Activated CD4-positive, CD25-positive, alpha-beta regulatory T cell treated with anti-CD3 and anti-CD28 coated beads, Interleukin-2, amount 50 U/mL, for 16 hours (primary cell): ENCODE data around the gene AACS.
"Not testable (repeated sequence)": the region's sequence is repeated elsewhere in the genome, so short reads cannot be mapped to it uniquely, and the experiment has no call there.

Experiments used
- DNase-seq: peaks from one replicate; pipeline ENCODE4 v3.0.0-alpha.2; 2020; ENCODE audit warnings: low read depth, low spot score

AACS gene

GRCh38 chr12:125122668-125123067, 57.4 kb downstream of the AACS start:
- DNase-seq: no peak

DNA sequence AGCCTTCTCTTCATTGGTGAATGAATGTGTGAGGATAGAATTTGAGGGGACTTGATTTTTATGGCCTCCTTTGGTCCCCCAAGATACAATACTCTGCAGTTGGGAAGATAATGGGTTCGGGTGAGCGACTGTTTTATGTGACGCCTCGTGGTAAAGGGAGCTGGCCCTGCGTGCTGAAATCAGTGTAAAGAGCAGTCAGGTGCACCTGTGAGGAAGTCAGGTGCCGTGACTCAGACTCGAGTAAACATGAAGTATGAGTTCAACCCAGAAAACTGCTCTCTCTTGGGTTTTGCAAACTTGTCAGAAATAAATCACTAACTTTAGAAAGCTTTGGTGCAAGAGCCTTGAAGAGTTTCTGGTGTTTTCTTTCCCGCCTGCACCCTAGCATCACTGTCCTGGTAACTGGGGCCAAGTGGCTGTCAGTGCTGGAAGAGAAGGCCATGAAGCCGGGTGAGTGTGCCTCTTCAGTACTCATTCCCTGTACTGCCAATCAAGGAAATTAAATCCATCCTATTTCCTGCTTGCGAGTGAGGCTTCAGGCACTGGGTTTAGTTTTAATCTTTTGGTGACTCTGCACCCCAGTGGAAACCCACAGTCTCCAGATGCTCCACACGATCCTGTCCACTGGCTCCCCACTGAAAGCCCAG, 59.2 kb downstream of the AACS start:
- DNase-seq: no peak

DNA sequence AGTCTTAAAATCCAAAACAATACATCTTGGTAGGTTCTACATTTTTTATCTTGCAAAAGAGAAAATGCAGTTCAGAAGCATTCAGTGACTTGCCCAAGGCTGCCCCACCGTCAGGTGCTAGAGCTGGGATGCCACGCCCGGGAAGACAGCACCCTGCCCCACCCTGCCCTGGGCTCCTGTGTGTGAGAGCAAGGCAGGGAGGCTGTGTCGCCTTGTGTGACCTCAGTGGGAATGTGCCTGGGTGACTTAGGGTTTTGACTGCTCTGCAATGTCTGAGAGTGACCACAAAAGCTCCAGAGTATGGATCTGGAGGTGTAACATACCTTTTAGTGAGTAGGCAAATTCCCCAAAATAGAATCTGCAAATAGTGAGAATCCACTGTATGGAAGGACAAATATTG, 60.0 kb downstream of the AACS start:
- DNase-seq: no peak

DNA sequence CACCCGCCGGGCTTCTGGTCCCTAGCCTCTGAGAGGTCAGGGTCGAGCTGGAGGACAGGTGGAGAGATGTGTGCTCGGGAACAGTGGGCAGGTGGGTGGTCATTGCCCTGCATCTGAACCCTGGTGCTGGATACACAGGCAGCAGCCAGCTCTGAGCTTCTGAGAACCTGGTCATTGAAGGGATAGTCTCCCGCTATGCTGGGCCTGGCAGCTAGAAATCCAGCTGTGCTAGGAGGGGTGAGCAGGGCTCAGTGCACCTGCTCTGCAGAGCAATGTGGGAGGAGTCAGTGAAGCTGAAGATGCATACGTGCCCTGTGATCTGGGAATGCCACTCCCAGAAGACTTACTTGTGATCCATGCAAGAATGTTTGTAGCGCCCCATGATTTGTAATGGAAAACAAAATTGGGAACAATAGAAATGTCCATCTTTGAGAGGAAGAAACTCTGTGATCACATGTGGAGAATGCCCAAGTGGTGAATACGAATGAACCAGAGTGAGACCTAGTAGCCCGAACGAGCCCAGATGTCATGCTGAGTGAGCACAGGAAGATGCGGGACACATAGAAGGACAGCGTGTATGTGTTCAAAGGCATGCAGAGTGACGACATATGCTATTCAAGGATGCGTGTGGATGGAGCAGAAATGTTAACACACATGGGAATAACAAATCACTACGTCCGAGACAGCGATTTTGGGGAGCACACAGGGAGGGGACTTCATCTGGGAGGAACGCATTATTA, 63.4 kb downstream of the AACS start:
- no peak for DNase-seq

- no peak for DNase-seq
Observed at GRCh38 chr12:125129179-125129571, 63.9 kb downstream of the AACS start.

GRCh38 chr12:125129591-125130255, 64.5 kb downstream of the AACS start:
- DNase-seq: no peak

- no peak for DNase-seq
Observed at GRCh38 chr12:125131958-125132357, 66.7 kb downstream of the AACS start.

DNA sequence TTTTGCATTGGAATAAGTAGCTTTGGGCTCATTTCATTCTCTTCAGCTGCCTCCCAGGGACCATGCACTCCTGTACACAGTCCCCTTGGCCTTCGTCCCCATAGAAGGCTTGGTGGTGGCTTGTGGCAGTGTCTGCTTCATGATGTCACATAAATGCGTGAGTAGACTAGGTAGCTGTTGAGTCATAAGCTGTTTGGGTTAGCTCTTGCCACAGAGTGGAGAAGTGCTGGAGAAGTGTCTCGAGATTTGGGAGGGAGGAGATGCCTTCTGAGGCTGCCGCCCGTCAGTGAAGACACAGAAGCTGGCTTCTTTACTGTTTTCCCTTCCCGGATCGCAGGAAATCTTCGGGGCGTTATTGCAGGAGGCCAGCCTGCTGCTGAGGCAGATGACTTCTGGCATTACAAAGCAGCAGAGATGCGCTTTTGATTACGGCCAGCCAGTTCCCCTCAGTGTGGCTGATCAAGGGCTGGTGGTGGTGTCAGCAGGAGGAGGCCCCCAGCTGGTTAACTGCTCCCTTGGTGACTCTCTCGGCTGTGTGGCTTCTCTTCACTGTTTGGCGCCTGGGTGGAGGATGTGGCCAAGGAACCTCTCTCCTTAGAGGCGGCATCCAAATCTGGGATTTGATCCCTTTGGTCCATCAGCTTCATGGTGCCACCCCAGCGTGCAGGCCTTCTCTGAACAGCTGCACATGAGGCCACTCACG, 67.6 kb downstream of the AACS start:
- no peak for DNase-seq

GRCh38 chr12:125133616-125134015, 68.4 kb downstream of the AACS start:
- DNase-seq: no peak

GRCh38 chr12:125134576-125134975, 69.3 kb downstream of the AACS start:
- no peak for DNase-seq

- no peak for DNase-seq
Observed at GRCh38 chr12:125135906-125136305, 70.7 kb downstream of the AACS start.

DNA sequence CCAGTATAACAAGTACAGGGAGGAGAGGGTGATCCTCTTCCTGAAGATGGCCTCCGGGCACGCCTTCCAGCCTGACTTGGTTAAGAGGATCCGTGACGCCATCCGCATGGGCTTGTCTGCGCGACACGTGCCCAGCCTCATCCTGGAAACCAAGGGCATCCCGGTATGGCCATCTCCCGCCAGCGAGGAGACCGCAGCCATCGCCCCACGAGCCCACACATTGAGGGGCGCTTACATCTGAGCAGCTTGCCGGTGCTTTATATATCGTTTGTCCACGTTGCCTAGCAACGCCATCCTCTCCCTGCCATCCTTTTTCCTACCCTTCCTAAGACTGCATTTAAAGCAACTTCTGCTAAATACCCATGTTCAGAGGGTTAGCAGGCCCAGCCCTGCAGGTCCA, 71.5 kb downstream of the AACS start:
- DNase-seq: no peak

DNA sequence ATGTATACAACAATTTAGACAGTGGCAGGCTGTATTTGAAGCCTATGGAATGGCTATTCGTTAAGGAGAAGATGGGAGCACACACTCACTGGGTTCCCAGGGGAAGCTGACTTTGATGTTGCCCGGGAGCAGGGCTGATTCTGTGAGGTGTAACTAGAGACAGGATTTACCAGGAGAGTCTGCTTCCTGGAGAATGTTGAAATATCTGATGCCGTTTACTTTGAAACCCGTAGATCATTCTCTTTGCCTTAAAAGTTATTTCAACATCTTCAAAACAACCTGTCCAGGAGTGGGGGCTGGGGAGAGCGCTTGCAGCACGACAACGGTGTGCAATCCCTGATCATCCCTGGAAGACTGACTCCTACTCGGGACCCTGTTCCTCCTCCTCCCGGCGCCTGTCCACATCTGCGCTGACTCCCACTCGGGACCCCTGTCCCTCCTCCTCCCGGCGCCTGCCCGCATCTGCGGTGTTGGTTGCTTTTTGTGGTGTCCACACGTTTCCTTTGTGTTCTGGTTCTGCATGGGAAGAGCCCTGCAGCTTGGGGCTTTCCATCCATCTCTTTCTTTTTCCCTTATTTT, 72.6 kb downstream of the AACS start:
- DNase-seq: no peak

DNA sequence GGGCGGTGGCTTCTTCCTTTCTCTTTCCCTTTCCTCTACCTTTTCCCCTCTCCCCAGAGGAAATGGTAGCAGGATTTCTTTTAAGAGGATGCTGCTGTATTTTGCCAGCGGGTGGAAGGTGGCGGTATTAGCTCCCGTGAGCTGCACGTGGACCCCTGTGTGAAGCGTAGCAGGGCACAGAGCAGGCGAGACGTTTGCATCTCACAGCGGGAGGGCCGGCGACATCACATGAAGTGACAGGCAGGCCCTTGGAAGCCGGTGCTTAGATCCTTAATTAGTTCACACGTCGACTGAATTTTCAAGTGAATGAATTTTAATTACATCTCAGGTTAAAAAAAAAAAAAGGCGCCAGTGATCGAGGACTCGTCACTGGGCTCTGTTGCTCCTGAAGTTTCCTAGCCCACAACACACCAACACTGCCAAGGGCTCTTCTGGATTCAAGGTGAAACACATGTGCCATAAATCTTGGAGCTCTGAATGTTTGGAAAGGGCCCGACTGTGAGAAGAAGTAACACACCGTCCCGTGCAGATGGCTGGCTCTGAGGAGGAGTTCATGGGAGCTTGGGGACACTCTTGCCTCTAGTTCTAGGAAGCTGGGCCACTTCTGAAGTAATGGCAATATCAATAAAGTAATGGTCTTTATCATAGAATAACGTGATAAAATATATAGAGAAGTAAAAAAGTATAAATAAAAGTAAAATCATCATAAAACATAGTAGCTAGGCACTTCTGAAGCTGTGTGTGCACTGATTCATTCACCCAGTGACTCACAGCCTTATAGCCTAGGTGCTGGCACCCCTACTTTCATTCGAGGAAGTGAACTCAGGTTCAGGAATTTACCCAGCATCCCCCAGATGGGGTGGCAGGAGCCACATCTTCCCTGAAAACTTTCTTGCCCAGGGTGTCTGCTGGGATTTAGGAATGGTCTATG, 75.3 kb downstream of the AACS start:
- DNase-seq: no peak

DNA sequence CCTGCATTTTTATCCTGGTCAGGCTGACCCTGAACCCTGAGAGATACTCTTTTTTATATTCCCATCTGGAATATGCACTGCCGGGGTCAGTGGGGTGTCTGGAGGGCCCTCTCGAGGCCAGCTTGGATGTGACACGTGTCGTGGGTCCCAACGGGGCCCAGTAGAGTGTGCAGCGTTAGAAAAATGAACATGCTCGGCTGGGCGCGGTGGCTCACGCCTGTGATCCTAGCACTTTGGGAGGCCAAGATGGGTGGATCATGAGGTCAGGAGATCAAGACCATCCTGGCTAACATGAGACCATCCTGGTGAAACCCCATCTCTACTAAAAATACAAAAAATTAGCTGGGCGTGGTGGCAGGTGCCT, 76.0 kb downstream of the AACS start:
- DNase-seq: not testable (repeated sequence)

- DNase-seq: no peak
Observed at GRCh38 chr12:125142601-125143000, 77.4 kb downstream of the AACS start.

- DNase-seq: no peak
Observed at GRCh38 chr12:125143491-125143890, 78.3 kb downstream of the AACS start.

GRCh38 chr12:125145196-125145595, 80.0 kb downstream of the AACS start:
- DNase-seq: no peak

DNA sequence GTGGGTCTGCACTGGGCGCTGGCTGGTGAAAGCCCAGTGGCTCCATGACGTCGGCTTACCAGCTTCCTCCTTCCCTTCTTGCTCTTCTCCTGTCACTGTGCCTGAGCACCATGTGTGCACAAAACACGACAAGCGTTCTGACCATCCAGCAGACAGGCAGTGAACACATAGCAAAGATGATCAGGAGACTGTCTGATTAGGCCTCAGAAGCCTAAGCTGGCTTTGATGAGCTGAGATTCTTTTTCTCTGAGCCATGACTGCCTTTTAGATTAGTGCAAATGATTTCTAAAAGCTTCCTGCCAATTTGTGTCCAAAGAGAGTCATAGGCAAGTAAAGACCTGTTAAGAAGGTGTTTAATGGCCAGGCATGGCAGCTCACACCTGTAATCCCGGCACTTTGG, 83.1 kb downstream of the AACS start:
- DNase-seq: no peak

DNA sequence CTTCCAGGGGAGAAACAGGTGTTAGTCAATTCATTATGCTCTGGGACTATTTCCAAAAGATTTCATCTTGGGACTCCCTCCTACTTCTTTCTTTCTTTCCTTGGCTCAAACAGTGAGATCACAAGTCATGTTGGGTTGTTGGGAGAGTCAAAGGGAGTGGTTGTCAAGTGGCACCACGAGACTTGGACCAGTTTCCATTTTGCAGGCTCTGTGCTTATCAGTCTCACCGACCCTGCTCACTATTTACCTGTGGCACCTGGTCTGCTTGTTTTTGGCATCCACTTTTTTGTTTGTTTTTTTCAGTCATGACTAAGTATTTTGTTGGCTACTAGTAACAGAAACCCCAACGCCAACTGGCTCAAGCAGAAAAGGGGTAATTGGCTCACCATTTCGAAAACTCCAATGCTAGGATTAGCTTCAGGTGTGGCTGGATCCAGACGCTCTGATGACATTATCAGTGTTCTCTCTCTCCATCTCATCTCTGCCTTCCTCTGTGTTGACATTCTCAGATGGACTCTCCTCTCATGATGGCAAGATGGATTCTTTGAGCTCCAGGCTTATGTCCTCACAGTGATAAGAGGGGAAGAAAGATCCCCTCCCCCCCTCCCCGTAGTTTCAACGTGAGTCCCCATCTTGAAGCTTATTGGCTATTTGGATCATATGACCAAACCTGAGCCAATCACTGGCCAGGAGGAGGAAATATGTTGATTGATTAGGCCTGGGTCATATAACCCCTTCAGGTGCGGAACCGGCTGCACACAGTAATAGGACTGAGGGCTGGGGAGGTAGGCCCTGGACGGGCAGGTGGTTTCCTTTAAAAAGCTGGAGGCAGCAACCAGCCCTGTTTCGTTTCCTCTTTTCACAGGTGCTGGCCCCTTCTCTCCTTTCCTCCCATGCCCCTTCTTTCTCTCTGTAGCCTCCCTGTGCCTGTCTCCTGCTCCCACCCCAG, 84.2 kb downstream of the AACS start:
- DNase-seq: no peak
